HS-27A (cell line): ENCODE measurements around the gene BOLA2.
"Not testable (repeated sequence)": the region's sequence is repeated elsewhere in the genome, so short reads cannot be mapped to it uniquely, and the experiment has no call there.

ENCODE experiments used
- DNase-seq: peaks from one replicate; pipeline ENCODE4 v3.0.0-alpha.2; 2012; ENCODE audit warnings: low read depth, missing footprints

Gene BOLA2

DNA sequence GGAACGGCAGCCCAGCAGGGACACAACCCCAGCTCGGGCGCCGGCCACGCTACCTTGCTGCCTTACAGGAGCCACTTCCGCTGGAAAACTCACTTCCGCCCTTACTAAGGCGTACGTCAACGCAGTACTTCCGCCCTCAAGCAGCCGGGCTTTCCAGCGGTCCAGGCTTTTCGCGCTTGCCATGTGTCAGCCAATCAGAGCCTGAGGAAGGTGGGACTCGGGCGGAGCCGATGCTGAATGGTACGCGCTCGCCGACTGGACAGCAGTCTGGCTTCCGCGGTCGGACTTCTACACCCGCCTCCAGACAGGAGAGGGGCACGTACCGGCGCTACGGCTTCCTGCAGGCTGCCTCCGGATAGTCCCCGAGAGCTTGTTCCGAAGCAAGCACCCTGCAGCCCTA lies at the start of gene BOLA2, which contains the start of gene SLX1B:
TSS of gene BOLA2 (minus strand) at position 83 of the 400 bp plus-strand sequence. CDS start 98 bp downstream, outside the sequence.
TSS of gene SLX1B (plus strand) at position 265 of the 400 bp plus-strand sequence.
- DNase-seq: not testable (repeated sequence)

- DNase-seq: not testable (repeated sequence)
These were observed 28.1 kb upstream of the BOLA2 start for GRCh38 chr16:29482276-29482675.

DNA sequence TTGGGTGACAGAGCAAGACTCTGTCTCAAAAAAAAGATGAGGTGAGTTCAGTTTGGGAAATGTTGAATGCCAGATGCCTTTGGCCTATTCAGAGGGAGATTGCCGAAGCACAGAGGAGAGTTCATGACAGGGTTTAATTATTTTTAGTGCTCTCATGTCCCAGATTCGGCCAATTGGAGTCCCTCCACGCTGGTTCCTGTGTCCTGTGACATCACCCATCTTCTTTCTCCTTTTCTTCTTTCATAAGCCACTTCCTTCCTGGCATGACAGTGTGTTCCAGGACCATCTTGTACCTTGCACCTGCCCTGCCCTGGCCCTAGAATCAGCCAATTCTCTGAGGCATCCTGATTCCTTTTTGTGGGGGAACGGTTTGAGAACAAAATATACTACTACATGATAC lies 17.9 kb upstream of the BOLA2 start:
- DNase-seq: not testable (repeated sequence)

DNA sequence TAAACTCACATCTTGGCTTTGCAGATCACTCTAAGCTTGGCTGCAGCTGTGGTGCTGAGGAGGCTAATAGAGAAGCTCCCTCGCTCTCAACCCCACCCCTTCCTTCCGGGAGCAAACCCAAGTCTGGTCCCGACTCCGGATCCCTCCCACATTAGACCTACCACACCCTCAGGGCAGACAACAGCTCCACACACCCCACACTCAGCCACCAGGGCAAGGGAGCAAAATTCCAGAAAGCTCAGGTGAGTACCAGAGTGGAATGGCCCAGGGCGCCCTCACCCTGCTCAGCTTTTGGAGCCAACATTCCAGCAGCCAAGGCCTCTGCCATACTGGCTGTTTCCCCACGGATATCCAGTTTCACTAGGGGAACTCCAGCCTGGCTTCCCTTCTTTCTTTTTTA lies 15.5 kb upstream of the BOLA2 start:
- DNase-seq: not testable (repeated sequence)

- not testable (repeated sequence) for DNase-seq
These were observed 13.7 kb upstream of the BOLA2 start for GRCh38 chr16:29467654-29468366.

- not testable (repeated sequence) for DNase-seq
These were observed 12.8 kb upstream of the BOLA2 start for GRCh38 chr16:29466904-29467303.

- DNase-seq: not testable (repeated sequence)
These were observed 12.1 kb upstream of the BOLA2 start for GRCh38 chr16:29465985-29466824.

- not testable (repeated sequence) for DNase-seq
These were observed 6.5 kb upstream of the BOLA2 start for GRCh38 chr16:29460647-29461030.

DNA sequence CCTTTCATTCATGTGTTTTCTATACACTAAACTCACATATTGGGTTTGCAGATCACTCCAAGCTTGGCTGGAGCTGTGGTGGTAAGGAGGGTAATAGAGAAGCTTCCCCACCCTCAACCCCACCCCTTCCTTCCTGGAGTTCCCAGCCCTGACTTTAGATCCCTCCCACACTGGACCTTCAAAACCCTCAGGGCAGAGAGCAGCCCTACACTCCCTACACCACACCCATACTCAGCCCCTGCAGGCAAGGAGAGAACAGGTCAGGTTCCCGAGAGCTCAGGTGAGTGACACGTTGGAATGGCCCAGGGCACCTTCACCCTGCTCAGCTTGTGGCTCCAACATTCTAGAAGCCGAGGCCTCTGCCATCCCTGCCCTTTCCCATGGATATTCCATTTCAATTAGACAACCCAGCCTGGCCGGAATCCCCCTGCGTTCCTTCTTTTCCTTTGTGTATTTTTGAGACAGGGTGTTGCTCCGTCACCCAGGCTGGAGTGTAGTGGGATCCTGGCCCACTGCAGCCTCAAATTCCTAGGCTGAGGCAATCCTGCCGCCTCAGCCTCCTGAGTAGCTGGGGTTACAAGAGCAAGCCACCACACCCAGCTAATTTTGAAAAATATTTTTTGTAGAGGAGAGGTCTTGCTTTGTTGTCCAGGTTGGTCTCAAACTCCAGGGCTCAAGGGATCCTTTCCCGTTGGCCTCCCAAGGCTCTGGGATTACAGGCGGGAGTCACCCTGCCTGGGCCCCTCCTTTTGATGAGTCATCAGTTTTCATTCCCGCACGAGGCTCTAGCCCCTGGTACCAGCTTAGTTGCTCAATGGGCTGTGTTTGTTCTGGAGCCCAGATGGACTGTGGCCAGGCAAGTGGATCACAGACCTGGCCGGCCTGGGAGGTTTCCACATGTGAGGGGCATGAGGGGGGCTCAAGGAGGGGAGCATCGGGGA lies 5.8 kb upstream of the BOLA2 start, which contains the start of gene SULT1A4:
TSS of gene SULT1A4 (plus strand) at position 208 of the 941 bp plus-strand sequence. CDS start 1,473 bp downstream, outside the sequence.
- not testable (repeated sequence) for DNase-seq

- not testable (repeated sequence) for DNase-seq
These were observed 3.5 kb upstream of the BOLA2 start for GRCh38 chr16:29457660-29458059.

- DNase-seq: not testable (repeated sequence)
These were observed 677 bp upstream of the BOLA2 start for GRCh38 chr16:29454828-29455227.

- not testable (repeated sequence) for DNase-seq
These were observed 397 bp downstream of the BOLA2 start for GRCh38 chr16:29453754-29454153.

DNA sequence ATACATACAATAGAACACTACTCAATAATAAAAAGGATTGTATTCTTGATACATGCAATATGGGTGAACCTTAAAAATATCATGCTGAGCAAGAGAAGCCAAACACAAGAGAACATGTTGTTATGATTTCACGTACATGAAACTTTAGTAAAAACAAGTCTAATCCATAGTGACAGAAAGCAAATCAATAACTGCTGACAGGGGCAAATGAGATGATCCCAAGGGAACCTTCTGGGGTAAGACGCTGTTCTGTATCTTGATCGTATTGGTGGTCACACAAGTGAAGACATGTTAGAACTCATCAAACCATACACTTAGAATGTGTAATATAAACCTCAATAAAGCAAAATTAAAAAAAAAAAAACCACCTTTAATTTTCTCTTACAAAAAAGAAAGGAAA lies 28.8 kb downstream of the BOLA2 start:
- DNase-seq: not testable (repeated sequence)

GRCh38 chr16:29423587-29423986 lies 30.6 kb downstream of the BOLA2 start:
- DNase-seq: not testable (repeated sequence)

- DNase-seq: not testable (repeated sequence)
These were observed 48.9 kb downstream of the BOLA2 start for GRCh38 chr16:29405249-29405648.
